Body of pancreas (tissue), 4 donors: Measurements from ENCODE around the gene PREP.

Experiments used
- POLR2A ChIP-seq, 3 donors: fragments of 450-650 bp; IDR thresholded peaks; one replicate each; pipeline ENCODE4 v1.6.1; 2016; ENCODE audit warnings: antibody characterized with exemption in 3 of 3, mild to moderate bottlenecking in 2 of 3
- TF ChIP-seq, protein P1 (sequence below), 7 experiments: fragments of 450-650 bp in 4 of 7; fragments of 200-600 bp in 3 of 7; sonication (generic) in 3 of 7; IDR thresholded peaks; one replicate each; pipeline ENCODE4 v1.5.1; 2016 to 2019; ENCODE audit warnings: antibody characterized with exemption in 7 of 7

DNA sequence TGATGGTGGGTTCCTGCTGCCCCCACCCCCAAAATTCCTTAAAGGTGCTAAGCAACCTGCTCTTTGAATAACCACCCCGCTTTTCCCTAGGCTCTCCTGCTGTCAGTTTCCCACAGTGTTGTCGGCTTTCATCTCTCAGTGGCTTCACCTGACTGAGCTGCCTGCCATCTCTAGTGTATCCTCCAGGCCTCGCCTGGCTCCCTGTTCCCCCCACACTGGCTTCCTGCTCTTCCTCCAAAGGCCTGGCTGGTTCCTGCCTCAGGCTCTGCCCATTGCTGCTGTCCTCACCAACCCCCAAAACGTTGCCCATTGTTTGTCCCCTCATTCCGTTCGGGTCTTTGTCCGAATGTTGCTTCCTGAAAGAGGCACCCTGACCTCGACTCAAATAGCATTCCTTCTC is 129.3 kb downstream of the PREP start:
- TF ChIP-seq, protein P1, sequence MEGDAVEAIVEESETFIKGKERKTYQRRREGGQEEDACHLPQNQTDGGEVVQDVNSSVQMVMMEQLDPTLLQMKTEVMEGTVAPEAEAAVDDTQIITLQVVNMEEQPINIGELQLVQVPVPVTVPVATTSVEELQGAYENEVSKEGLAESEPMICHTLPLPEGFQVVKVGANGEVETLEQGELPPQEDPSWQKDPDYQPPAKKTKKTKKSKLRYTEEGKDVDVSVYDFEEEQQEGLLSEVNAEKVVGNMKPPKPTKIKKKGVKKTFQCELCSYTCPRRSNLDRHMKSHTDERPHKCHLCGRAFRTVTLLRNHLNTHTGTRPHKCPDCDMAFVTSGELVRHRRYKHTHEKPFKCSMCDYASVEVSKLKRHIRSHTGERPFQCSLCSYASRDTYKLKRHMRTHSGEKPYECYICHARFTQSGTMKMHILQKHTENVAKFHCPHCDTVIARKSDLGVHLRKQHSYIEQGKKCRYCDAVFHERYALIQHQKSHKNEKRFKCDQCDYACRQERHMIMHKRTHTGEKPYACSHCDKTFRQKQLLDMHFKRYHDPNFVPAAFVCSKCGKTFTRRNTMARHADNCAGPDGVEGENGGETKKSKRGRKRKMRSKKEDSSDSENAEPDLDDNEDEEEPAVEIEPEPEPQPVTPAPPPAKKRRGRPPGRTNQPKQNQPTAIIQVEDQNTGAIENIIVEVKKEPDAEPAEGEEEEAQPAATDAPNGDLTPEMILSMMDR (IDR thresholded peaks at IDR 0.05) = no peak
- no peak for TF ChIP-seq POLR2A (IDR thresholded peaks at IDR 0.05)
